Pancreas (tissue), 10 donors: ENCODE results near the gene SLC44A4. TPM values are rescaled to one million over a fixed set of nuclear protein-coding genes. Genes with fewer than 3 reads are reported as not detected.
"Not testable (repeated sequence)": the region's sequence is repeated elsewhere in the genome, so short reads cannot be mapped to it uniquely, and the experiment has no call there.

Experiments
- ATAC-seq, 4 donors: fragments of 200-7000 bp; cut with Tn5 transposase; one replicate each; pipeline versions ENCODE4 v1.8.0 to v1.9.1; 2020; ENCODE audit warnings: mild to moderate bottlenecking in 4 of 4, moderate library complexity in 4 of 4
- DNase-seq, 6 donors: peaks; one replicate each; pipeline ENCODE4 v3.0.0-alpha.2; 2020
- FAIRE-seq: peaks from 2 replicates; lab custom pipeline; 2012; peaks lifted over from hg19 to GRCh38; lab: Jason Lieb, UNC
- H3K27ac ChIP-seq, 4 donors: fragments of 200-600 bp; sonication (generic); 1 replicate in 3 of 4; 2 replicates in 1 of 4; pipeline versions ENCODE4 v1.5.0 to v1.8.0; 2020
- H3K27me3 ChIP-seq, 4 donors: fragments of 200-600 bp; one replicate each; pipeline ENCODE4 v1.8.0; 2021
- H3K36me3 ChIP-seq, 3 donors: fragments of 200-600 bp; sonication (generic) in 1 of 3; one replicate each; pipeline versions ENCODE4 v1.5.0 to v1.8.0; 2020 to 2021
- H3K4me1 ChIP-seq, 3 donors: fragments of 200-600 bp; one replicate each; pipeline ENCODE4 v1.8.0; 2021
- H3K4me3 ChIP-seq, 4 donors: fragments of 200-600 bp; sonication (generic) in 2 of 4; one replicate each; pipeline versions ENCODE4 v1.5.0 to v1.8.0; 2020 to 2021
- H3K9me3 ChIP-seq, 4 donors: fragments of 200-600 bp; one replicate each; pipeline ENCODE4 v1.8.0; 2021
- CTCF ChIP-seq, 4 donors: fragments of 200-600 bp; sonication (generic) in 3 of 4; IDR thresholded peaks; one replicate each; pipeline versions ENCODE4 v1.5.0 to v1.8.0; 2021; ENCODE audit warnings: antibody characterized with exemption in 4 of 4
- WGBS, 2 donors: extraction: QIAGEN DNeasy Blood & Tissue Kit; methylation state at CpG; one replicate each; pipeline ENCODE4 v1.1.7; 2013; 5-methylcytosine and 5-hydroxymethylcytosine counted together
- intact Hi-C, 3 donors: fragments of 100-400 bp; cut with DNase I; formaldehyde crosslinking; loops; one replicate each; pipeline versions ENCODE4 v1.11.1 to v1.14.2; 2022
- polyA plus RNA-seq, 2 donors: library from polyadenylated mRNA; stranded (reverse); fragments of 200-250 nt; gene quantifications; one replicate each; pipeline ENCODE4 v1.2.3, GENCODE V29; 2013
- total RNA-seq, 6 donors: library from RNA; stranded (reverse); fragmentation: NEBNext Ultra II Directional in 4 of 6; extraction: Animal tissue kit (Norgen Biotek cat#: 25700) in 4 of 6; gene quantifications; one replicate each; pipeline versions ENCODE4 v1.2.1 to v1.2.4, GENCODE V29; 2021 to 2023
- donor health status: healthy with polysubstance abuse.
- donor health status: DM: no; HTN: no; CAD: no; lungs with moderate emphysema.
- donor health status: DM: no; HTN: no; CAD: no.
- donor health status: control.
- donor health status: control.
- donor health status: Bipolar disorder and iron deficiency.
- donor health status: DM: yes; HTN: yes; CAD: no.
- donor health status: DM: no; HTN: no; CAD: no.
- donor health status: DM: no; HTN: no; CAD: no.
- donor health status: DM: yes; HTN: yes; CAD: no.

The SLC44A4 gene
- total and polyA plus RNA-seq, 8 donors = 4.6 to 57.3 (median 12.9) TPM

DNA sequence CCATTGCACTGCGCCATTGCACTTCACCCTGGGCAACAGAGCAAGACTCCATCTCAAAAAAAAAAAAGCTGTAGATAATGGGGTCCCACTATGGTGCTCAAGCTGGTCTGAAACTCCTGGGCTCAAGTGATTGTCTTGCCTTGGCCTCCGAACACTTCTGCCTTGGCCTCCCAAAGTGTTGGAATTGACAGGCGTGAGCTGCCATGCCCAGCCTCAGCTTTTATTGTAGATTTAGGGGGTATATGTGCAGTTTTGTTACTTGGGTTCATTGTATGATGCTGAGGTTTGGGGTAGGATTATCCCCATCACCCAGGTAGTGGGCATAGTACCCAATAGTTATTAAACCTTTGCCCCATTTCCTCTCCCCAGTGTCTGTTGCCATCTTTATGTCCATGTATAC lies 39.8 kb downstream of the SLC44A4 start:
- H3K27ac ChIP-seq = no peak overlapping the region
- TF ChIP-seq CTCF (IDR thresholded peaks at IDR 0.05) = no peak
- H3K27me3 ChIP-seq = no peaks in the 10 kb centered on the region
- DNase-seq (no peak), FAIRE-seq (no peak), ATAC-seq (no peak)
- no peak overlapping the region for H3K4me3 ChIP-seq
- 96 to 98% methylated on average over 3 of the region's 3 CpGs for WGBS, 2 donors
- no peaks in the 10 kb centered on the region for H3K9me3 ChIP-seq
- intact Hi-C loops = loop anchor here in 1 of 3 donors (10.0 kb wide), 1 partner anchor 64 kb away; the partner anchor contains the start of gene VWA7
- H3K36me3 ChIP-seq = peaks cover 0 to 16% (median 9%) of the 10 kb centered on the region in 3 donors
- H3K4me1 ChIP-seq = peaks cover 12 to 27% (median 14%) of the 10 kb centered on the region in 3 donors

GRCh38 chr6:31838114-31838553 lies 40.7 kb downstream of the SLC44A4 start:
- intact Hi-C loops = loop anchor here in 1 of 3 donors (10.0 kb wide), 1 partner anchor 63 kb away; the partner anchor contains the start of gene VWA7
- Histone ChIP-seq H3K4me1 (peaks cover 12 to 27% (median 14%) of the 10 kb centered on the region in 3 donors), H3K4me3 (peak overlapping the region in 1 of 4 donors; percentile 54), H3K36me3 (peaks cover 0 to 16% (median 9%) of the 10 kb centered on the region in 3 donors)
- ATAC-seq, H3K27ac ChIP-seq, H3K9me3 ChIP-seq, DNase-seq, FAIRE-seq, H3K27me3 ChIP-seq: not testable (repeated sequence)
- WGBS, 2 donors = 87 to 88% methylated on average over 9 of the region's 9 CpGs

DNA sequence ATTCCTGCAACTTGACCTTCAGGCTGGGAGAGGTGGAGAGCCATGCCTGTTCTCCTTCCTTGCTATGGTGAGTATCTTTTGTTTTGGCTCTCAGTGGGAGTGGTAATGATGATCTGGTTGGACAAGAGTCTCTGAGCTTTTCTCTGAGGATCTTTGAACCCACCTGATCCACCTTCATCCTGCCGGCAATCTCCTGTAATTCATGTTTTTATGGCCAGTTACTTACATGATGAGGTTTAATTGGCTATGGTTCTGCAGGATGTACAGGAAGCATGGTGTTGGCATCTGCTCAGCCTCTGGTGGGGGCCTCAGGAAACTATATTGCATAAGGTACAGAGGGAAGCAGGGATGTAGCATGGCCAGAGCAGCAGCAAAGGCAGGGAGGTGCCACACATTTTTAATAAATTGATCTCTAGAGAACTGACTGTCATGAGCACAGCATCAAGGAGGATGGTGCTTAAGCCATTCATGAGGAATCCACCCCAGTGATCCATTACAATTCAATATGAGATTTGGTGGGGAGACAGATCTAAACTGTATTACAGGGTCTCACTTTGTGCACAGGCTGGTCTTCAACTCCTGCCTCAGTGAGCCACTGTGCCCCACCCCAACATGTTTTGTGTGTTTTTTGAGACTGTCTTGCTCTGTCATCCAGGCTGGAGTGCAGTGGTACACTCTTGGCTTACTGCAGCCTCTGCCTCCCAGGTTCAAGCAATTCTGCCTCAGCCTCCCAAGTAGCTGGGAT lies 41.3 kb downstream of the SLC44A4 start:
- Histone ChIP-seq H3K4me3 (peak overlapping the region in 1 of 4 donors; percentile 54), H3K27ac (no peak overlapping the region), H3K36me3 (peaks cover 0 to 16% (median 9%) of the 10 kb centered on the region in 3 donors), H3K27me3 (no peaks in the 10 kb centered on the region), H3K4me1 (peaks cover 12 to 27% (median 14%) of the 10 kb centered on the region in 3 donors), H3K9me3 (no peaks in the 10 kb centered on the region)
- ATAC-seq = no peak
- no peak for DNase-seq
- no peak for FAIRE-seq
- intact Hi-C loops = loop anchor here in 1 of 3 donors (10.0 kb wide), 1 partner anchor 63 kb away; the partner anchor contains the start of gene VWA7
- no peak for TF ChIP-seq CTCF (IDR thresholded peaks at IDR 0.05)
- WGBS, 2 donors = 38 to 39% methylated on average over 1 of the region's 1 CpG

GRCh38 chr6:31836474-31837368 lies 42.1 kb downstream of the SLC44A4 start:
- WGBS, 2 donors = 20 to 31% methylated on average over 12 of the region's 12 CpGs
- FAIRE-seq (no peak), DNase-seq (no peak), ATAC-seq (no peak)
- TF ChIP-seq CTCF (IDR thresholded peaks at IDR 0.05) = no peak
- H3K4me3 ChIP-seq = peak overlapping the region; percentile 54 to 87 (median 81)
- intact Hi-C loops = loop anchor here in 1 of 3 donors (10.0 kb wide), 1 partner anchor 62 kb away; the partner anchor contains the start of gene VWA7
- H3K27me3 ChIP-seq = no peaks in the 10 kb centered on the region
- no peaks in the 10 kb centered on the region for H3K9me3 ChIP-seq
- peaks cover 12 to 27% (median 17%) of the 10 kb centered on the region in 3 donors for H3K4me1 ChIP-seq
- peak overlapping the region in 2 of 4 donors; percentile 27 to 47 for H3K27ac ChIP-seq
- H3K36me3 ChIP-seq = peaks cover 0 to 16% (median 9%) of the 10 kb centered on the region in 3 donors

GRCh38 chr6:31836047-31836473 lies 42.7 kb downstream of the SLC44A4 start:
- no peak for TF ChIP-seq CTCF (IDR thresholded peaks at IDR 0.05)
- 9 to 11% methylated on average over 14 of the region's 14 CpGs for WGBS, 2 donors
- Histone ChIP-seq H3K4me3 (peak overlapping the region; percentile 54 to 87 (median 81)), H3K27ac (peak overlapping the region in 2 of 4 donors; percentile 27 to 47), H3K27me3 (no peaks in the 10 kb centered on the region), H3K36me3 (peaks cover 0 to 16% (median 9%) of the 10 kb centered on the region in 3 donors), H3K9me3 (no peaks in the 10 kb centered on the region), H3K4me1 (peaks cover 12 to 34% (median 24%) of the 10 kb centered on the region in 3 donors)
- no peak for DNase-seq
- no peak for FAIRE-seq
- ATAC-seq = no peak
- intact Hi-C loops = loop anchor here in 1 of 3 donors (10.0 kb wide), 1 partner anchor 61 kb away; the partner anchor contains the start of gene VWA7
